WTC11 (cell line): ENCODE data around the gene TIMM10B. TPM values are rescaled to one million over a fixed set of nuclear protein-coding genes. Genes with fewer than 3 reads are reported as not detected.

Experiments used
- ATAC-seq: fragments of 200-7000 bp; cut with Tn5 transposase; 2 replicates; pipeline ENCODE4 v1.10.0; 2021; ENCODE audit warnings: mild to moderate bottlenecking, moderate library complexity
- CTCF ChIA-PET: fragments of 300-600 bp; sonication (Branson Sonifier 250); formaldehyde crosslinking; loops from one replicate; lab custom pipeline; 2021; ENCODE audit warnings: antibody characterized with exemption; lab: Charles Lee
- POLR2A ChIA-PET: fragments of 350-600 bp; sonication (Branson Sonifier 250); formaldehyde crosslinking; loops from one replicate; lab custom pipeline; 2021; ENCODE audit warnings: antibody characterized with exemption; lab: Charles Lee
- DNase-seq: peaks from one replicate; pipeline ENCODE4 v3.0.0; 2021; ENCODE audit warnings: low spot score
- H3K27ac Mint-ChIP-seq: 2 replicates; pipeline ENCODE4 v1.8.0; 2021; ENCODE audit warnings: mixed read lengths
- H3K27me3 Mint-ChIP-seq: 2 replicates; pipeline ENCODE4 v1.8.0; 2021; ENCODE audit warnings: low read depth, mild to moderate bottlenecking, moderate library complexity, mixed read lengths
- H3K36me3 Mint-ChIP-seq: 2 replicates; pipeline ENCODE4 v1.8.0; 2021; ENCODE audit warnings: mixed read lengths
- H3K4me1 Mint-ChIP-seq: 2 replicates; pipeline ENCODE4 v1.8.0; 2022; ENCODE audit warnings: mixed read lengths
- H3K4me3 Mint-ChIP-seq: 2 replicates; pipeline ENCODE4 v1.8.0; 2021; ENCODE audit warnings: mild to moderate bottlenecking, moderate library complexity, mixed read lengths
- H3K9me3 Mint-ChIP-seq: 2 replicates; pipeline ENCODE4 v1.8.0; 2021; ENCODE audit warnings: mixed read lengths
- ATF1 ChIP-seq: sonication (generic); formaldehyde crosslinking; IDR thresholded peaks from 2 replicates; pipeline ENCODE4 v1.8.1; 2023; ENCODE audit warnings: mild to moderate bottlenecking, moderate library complexity, missing genetic modification reagents
- CREB1 ChIP-seq: sonication (generic); formaldehyde crosslinking; IDR thresholded peaks from 2 replicates; pipeline ENCODE4 v1.8.0; 2023; ENCODE audit warnings: mild to moderate bottlenecking, missing genetic modification reagents
- E2F5 ChIP-seq: sonication (generic); formaldehyde crosslinking; IDR thresholded peaks from 2 replicates; pipeline ENCODE4 v1.8.1; 2022; ENCODE audit warnings: mild to moderate bottlenecking, moderate library complexity, missing genetic modification reagents
- FOXJ3 ChIP-seq: sonication (generic); formaldehyde crosslinking; IDR thresholded peaks from 2 replicates; pipeline ENCODE4 v1.9.0; 2021; ENCODE audit warnings: missing genetic modification reagents, mild to moderate bottlenecking, borderline replicate concordance
- GRHL2 ChIP-seq: fragments of 250-450 bp; sonication (Bioruptor Pico); IDR thresholded peaks from 2 replicates; pipeline ENCODE4 v1.8.0; 2022; ENCODE audit warnings: mild to moderate bottlenecking, moderate library complexity; ENCODE audit not compliant: insufficient replicate concordance, severe bottlenecking
- HMGA2 ChIP-seq: fragments of 250-450 bp; sonication (Bioruptor Pico); IDR thresholded peaks from 2 replicates; pipeline ENCODE4 v1.4.0; 2021; ENCODE audit warnings: mild to moderate bottlenecking, moderate library complexity
- IRF1 ChIP-seq: sonication (generic); formaldehyde crosslinking; IDR thresholded peaks from 2 replicates; pipeline ENCODE4 v1.8.0; 2023; ENCODE audit warnings: missing genetic modification reagents
- SMAD3 ChIP-seq: sonication (generic); formaldehyde crosslinking; IDR thresholded peaks from 2 replicates; pipeline ENCODE4 v1.8.0; 2022; ENCODE audit warnings: missing genetic modification reagents, mild to moderate bottlenecking, borderline replicate concordance
- TEAD1 ChIP-seq: sonication (generic); formaldehyde crosslinking; IDR thresholded peaks from 2 replicates; pipeline ENCODE4 v1.8.0; 2022; ENCODE audit warnings: mild to moderate bottlenecking, missing genetic modification reagents
- ZMAT4 ChIP-seq: fragments of 250-450 bp; sonication (Bioruptor Pico); IDR thresholded peaks from 2 replicates; pipeline ENCODE4 v1.9.0; 2021; ENCODE audit warnings: mild to moderate bottlenecking
- ZNF121 ChIP-seq: sonication (generic); formaldehyde crosslinking; IDR thresholded peaks from 2 replicates; pipeline ENCODE4 v1.8.0; 2023; ENCODE audit warnings: missing genetic modification reagents
- ZNF512 ChIP-seq: sonication (generic); formaldehyde crosslinking; IDR thresholded peaks from 2 replicates; pipeline ENCODE4 v1.8.1; 2022; ENCODE audit warnings: missing genetic modification reagents, borderline replicate concordance
- total RNA-seq: library from RNA; stranded (reverse); gene quantifications from 3 replicates; pipeline ENCODE4 v1.2.3, GENCODE V29; 2021
- TF ChIP-seq, protein P1 (sequence below): sonication (generic); formaldehyde crosslinking; IDR thresholded peaks from 2 replicates; pipeline ENCODE4 v1.8.0; 2022; ENCODE audit warnings: mild to moderate bottlenecking, missing genetic modification reagents
- TF ChIP-seq, protein P2 (sequence below): sonication (generic); formaldehyde crosslinking; conservative IDR thresholded peaks from 2 replicates; pipeline ENCODE4 v1.8.1; 2022; ENCODE audit warnings: mild to moderate bottlenecking, missing genetic modification reagents
- TF ChIP-seq, protein P3 (sequence below): sonication (generic); formaldehyde crosslinking; conservative IDR thresholded peaks from 2 replicates; pipeline ENCODE4 v1.8.1; 2023; ENCODE audit warnings: mild to moderate bottlenecking, low read depth, missing genetic modification reagents, moderate library complexity
- TF ChIP-seq, protein P4 (sequence below): fragments of 250-450 bp; sonication (Bioruptor Pico); conservative IDR thresholded peaks from 2 replicates; pipeline ENCODE4 v1.9.0; 2021; ENCODE audit warnings: mild to moderate bottlenecking
- TF ChIP-seq, protein P5 (sequence below): fragments of 250-450 bp; sonication (Bioruptor Pico); IDR thresholded peaks from 2 replicates; pipeline ENCODE4 v2.1.2; 2022; ENCODE audit warnings: mild to moderate bottlenecking, moderate library complexity

The TIMM10B gene
- total RNA-seq, 1 experiment from 2014 or later = 35.8 TPM

GRCh38 chr11:6526411-6527135, 45.3 kb downstream of the TIMM10B start:
- TF ChIP-seq, protein P1, sequence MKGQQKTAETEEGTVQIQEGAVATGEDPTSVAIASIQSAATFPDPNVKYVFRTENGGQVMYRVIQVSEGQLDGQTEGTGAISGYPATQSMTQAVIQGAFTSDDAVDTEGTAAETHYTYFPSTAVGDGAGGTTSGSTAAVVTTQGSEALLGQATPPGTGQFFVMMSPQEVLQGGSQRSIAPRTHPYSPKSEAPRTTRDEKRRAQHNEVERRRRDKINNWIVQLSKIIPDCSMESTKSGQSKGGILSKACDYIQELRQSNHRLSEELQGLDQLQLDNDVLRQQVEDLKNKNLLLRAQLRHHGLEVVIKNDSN (CRISPR knock-in tag) = no peak
- TF ChIP-seq ZNF121 (CRISPR knock-in tag) = no peak
- ChIA-PET CTCF (interaction anchor here (0.7 to 1.2 kb wide), 2 partner anchors 45 to 148 kb away, joined by 3 read pairs; no protein-coding TSS in a partner anchor), POLR2A (no interaction called here)
- H3K4me3 Mint-ChIP-seq = no peak overlapping the region
- H3K27ac Mint-ChIP-seq = no peak overlapping the region
- ATAC-seq (no peak), DNase-seq (no peak)
- no peaks in the 10 kb centered on the region for H3K36me3 Mint-ChIP-seq
- no peaks in the 10 kb centered on the region for H3K9me3 Mint-ChIP-seq
- no peaks in the 10 kb centered on the region for H3K4me1 Mint-ChIP-seq
- H3K27me3 Mint-ChIP-seq = no peaks in the 10 kb centered on the region; the same call in 1 of the 2 replicates

DNA sequence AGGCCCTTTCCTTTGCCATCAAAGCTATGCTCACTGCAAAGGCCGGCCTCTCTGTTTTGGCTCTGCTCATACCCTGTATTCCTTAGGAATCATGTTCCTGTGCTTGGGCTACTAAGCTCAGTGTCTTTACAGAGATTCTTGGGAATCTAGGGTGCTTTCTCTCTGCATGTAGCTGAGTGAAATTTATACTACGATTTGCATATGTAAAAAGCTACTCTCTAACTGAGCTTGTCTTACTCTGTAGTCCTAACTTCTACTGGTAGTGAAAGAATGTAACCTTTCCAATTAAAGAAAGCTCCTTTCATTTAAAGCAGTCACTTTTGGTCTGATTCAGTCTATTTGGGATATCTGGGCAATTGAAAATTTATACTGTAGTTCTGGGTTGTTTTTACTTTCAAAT, 48.0 kb downstream of the TIMM10B start:
- H3K27me3 Mint-ChIP-seq = no peaks in the 10 kb centered on the region; the same call in 1 of the 2 replicates
- ChIA-PET POLR2A (no interaction called here), CTCF (interaction anchor here (1.2 to 3.1 kb wide), 6 partner anchors 9 to 226 kb away, joined by 3 to 30 read pairs (median 4); partner anchors contain the start of gene APBB1)
- no peaks in the 10 kb centered on the region for H3K9me3 Mint-ChIP-seq
- H3K4me3 Mint-ChIP-seq = no peak overlapping the region
- ATAC-seq = no peak
- no peak overlapping the region for H3K27ac Mint-ChIP-seq
- no peaks in the 10 kb centered on the region for H3K36me3 Mint-ChIP-seq
- no peak for DNase-seq
- TF ChIP-seq IRF1 (CRISPR knock-in tag) (no peak), ZNF512 (no peak), ATF1 (CRISPR knock-in tag) (no peak), ZMAT4 (CRISPR knock-in tag) (no peak), TEAD1 (CRISPR knock-in tag) (no peak), FOXJ3 (CRISPR knock-in tag) (no peak)
- TF ChIP-seq, protein P2, sequence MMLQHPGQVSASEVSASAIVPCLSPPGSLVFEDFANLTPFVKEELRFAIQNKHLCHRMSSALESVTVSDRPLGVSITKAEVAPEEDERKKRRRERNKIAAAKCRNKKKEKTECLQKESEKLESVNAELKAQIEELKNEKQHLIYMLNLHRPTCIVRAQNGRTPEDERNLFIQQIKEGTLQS (CRISPR knock-in tag) = no peak
- TF ChIP-seq, protein P1 (CRISPR knock-in tag) = no peak
- H3K4me1 Mint-ChIP-seq = no peaks in the 10 kb centered on the region

- no peak for DNase-seq
- Mint-ChIP-seq H3K9me3 (no peaks in the 10 kb centered on the region), H3K36me3 (no peaks in the 10 kb centered on the region), H3K27me3 (no peaks in the 10 kb centered on the region; the same call in 1 of the 2 replicates), H3K4me1 (no peaks in the 10 kb centered on the region), H3K27ac (no peak overlapping the region), H3K4me3 (no peak overlapping the region)
- CTCF ChIA-PET = interaction anchor here (0.6 to 3.1 kb wide), 68 partner anchors 9 to 539 kb away, joined by 3 to 30 read pairs (median 4); partner anchors contain the start of genes APBB1, ARFIP2, DNHD1 and ILK
- POLR2A ChIA-PET = interaction anchor here (0.7 to 1.2 kb wide), 3 partner anchors 76 to 153 kb away, joined by 3 to 4 read pairs (median 4); partner anchors contain the start of genes MRPL17 and TAF10
- ATAC-seq = no peak
- TF ChIP-seq GRHL2 (no peak), E2F5 (CRISPR knock-in tag) (no peak), HMGA2 (CRISPR knock-in tag) (no peak), CREB1 (CRISPR knock-in tag) (no peak), SMAD3 (CRISPR knock-in tag) (no peak)
- TF ChIP-seq, protein P3, sequence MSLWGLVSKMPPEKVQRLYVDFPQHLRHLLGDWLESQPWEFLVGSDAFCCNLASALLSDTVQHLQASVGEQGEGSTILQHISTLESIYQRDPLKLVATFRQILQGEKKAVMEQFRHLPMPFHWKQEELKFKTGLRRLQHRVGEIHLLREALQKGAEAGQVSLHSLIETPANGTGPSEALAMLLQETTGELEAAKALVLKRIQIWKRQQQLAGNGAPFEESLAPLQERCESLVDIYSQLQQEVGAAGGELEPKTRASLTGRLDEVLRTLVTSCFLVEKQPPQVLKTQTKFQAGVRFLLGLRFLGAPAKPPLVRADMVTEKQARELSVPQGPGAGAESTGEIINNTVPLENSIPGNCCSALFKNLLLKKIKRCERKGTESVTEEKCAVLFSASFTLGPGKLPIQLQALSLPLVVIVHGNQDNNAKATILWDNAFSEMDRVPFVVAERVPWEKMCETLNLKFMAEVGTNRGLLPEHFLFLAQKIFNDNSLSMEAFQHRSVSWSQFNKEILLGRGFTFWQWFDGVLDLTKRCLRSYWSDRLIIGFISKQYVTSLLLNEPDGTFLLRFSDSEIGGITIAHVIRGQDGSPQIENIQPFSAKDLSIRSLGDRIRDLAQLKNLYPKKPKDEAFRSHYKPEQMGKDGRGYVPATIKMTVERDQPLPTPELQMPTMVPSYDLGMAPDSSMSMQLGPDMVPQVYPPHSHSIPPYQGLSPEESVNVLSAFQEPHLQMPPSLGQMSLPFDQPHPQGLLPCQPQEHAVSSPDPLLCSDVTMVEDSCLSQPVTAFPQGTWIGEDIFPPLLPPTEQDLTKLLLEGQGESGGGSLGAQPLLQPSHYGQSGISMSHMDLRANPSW (CRISPR knock-in tag) = no peak
- TF ChIP-seq, protein P4, sequence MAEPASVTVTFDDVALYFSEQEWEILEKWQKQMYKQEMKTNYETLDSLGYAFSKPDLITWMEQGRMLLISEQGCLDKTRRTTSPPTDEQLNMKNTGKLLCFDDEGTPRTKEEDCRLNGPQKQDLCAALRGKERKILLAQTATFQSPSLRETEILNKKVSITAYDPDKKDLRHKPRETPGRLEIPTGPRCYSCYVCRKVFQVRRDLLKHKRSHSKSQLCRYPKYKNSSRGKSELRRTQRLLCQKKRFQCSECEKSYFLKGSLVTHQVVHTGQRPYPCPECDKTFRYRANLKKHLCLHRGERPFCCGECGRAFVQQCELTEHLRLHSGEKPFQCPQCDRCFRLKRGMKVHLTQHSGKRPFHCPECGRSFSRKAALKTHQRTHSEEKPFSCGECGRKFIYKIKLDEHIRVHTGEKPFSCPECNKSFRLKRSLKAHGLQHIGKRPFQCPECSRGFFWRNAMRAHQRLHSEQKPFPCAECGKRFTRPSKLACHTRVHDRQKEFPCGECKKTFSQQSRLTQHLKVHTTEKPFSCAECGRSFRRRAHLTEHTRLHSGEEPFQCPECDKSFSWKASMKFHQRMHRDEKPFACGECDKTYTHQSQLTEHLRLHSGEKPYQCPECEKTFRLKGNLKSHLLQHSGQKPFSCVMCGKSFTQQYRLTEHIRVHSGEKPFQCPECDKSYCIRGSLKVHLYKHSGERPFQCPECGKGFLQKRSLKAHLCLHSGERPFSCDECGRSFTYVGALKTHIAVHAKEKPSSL (CRISPR knock-in tag) = no peak
- TF ChIP-seq, protein P5, sequence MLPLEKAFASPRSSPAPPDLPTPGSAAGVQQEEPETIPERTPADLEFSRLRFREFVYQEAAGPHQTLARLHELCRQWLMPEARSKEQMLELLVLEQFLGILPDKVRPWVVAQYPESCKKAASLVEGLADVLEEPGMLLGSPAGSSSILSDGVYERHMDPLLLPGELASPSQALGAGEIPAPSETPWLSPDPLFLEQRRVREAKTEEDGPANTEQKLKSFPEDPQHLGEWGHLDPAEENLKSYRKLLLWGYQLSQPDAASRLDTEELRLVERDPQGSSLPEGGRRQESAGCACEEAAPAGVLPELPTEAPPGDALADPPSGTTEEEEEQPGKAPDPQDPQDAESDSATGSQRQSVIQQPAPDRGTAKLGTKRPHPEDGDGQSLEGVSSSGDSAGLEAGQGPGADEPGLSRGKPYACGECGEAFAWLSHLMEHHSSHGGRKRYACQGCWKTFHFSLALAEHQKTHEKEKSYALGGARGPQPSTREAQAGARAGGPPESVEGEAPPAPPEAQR (CRISPR knock-in tag) = no peak
These were observed 49.5 kb downstream of the TIMM10B start for GRCh38 chr11:6530848-6531247.
